GM18526 (cell line): Measurements from ENCODE around the gene CAMLG.

Experiments used
- POLR2A ChIP-seq: IDR thresholded peaks from 3 replicates; pipeline ENCODE4 v1.6.1; 2011; ENCODE audit not compliant: insufficient read length; ENCODE audit errors: extremely low read depth

Gene CAMLG

DNA sequence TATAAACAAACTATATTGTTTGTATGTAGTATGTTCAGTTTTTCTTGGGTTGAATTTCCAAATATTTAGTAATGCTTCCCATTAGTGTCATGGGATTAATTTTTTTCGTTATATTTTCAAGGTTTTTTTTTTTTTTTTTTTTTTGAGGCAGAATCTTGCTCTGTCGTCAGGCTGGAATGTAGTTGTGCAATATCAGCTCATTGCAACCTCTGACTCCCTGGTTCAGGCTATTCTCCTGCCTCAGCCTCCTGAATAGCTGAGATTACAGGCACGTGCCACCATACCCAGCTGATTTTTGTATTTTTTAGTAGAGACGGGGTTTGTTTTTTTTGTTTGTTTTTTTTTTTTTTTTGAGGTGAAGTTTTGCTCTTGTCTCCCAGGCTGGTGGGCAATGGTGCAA lies 30.9 kb downstream of the CAMLG start:
- no peak for TF ChIP-seq POLR2A

DNA sequence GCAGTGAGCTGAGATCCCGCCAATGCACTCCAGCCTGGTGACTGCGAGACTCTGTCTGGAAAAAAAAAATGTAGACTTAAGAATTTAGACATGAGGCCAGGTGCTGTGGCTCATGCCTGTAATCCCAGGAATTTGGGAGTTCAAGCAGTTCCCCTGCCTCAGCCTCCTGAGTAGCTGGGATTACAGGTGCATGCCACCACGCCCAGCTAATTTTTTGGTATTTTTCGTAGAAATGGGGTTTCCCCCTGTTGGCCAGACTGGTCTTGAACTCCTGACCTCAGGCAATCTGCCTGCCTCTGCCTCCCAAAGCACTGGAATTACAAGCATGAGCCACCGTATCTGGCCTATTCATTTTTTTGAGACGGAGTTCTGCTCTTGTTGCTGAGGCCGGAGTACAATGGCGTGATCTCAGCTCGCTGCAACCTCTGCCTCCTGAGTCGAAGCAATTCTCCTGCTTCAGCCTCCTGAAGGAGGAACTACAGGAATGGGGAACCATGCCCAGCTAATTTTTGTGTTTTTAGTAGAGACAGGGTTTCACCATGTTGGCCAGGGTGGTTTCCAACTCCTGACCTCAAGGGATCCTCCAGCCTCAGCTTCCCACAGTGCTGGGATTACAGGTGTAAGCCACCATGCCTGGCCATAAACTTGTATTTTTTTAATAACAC lies 34.2 kb downstream of the CAMLG start:
- TF ChIP-seq POLR2A = no peak

DNA sequence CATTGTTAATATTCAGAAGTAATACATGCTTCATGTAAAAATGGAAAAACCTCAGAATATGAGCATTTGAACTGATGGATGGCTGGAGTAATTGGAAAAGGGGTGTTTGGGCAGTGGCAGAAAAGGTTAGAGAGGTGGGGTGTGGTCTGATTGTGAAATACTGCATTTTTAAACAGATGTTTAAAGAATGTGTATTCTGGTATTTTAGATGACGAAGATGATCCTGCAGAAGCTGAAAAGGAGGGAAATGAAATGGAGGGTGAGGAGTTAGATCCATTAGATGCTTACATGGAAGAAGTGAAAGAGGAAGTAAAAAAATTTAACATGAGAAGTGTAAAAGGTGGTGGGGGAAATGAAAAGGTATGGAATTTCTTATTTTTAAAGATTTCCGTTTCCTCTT lies 39.0 kb downstream of the CAMLG start:
- TF ChIP-seq POLR2A = no peak

DNA sequence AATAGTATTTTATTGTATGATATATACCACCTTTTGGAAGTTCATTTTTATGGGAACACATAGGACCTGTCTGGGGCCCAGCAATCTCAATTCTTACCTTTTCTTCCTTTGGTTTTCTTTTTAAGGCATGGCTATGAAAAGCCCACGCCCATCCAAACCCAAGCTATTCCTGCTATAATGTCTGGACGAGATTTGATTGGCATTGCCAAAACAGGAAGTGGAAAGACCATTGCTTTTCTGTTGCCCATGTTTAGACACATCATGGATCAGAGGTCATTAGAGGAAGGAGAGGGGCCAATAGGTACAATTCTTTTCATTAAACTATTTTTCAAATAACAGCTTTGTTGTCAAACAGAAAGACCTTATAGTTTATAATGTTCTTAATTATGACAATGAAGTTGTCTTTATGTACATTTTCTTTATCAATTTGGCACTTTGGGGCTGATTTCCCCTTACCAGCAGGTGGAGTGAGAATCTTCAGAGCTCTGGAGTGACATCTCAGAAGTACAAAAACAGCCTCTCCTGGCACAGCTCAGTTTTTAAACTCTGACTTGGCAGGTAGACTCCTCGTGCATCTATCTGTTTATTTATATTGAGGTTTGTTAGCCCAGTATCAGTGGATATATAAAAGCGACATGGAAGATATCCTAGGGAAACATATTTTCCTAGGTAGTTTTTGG lies 46.0 kb downstream of the CAMLG start:
- TF ChIP-seq POLR2A = no peak

DNA sequence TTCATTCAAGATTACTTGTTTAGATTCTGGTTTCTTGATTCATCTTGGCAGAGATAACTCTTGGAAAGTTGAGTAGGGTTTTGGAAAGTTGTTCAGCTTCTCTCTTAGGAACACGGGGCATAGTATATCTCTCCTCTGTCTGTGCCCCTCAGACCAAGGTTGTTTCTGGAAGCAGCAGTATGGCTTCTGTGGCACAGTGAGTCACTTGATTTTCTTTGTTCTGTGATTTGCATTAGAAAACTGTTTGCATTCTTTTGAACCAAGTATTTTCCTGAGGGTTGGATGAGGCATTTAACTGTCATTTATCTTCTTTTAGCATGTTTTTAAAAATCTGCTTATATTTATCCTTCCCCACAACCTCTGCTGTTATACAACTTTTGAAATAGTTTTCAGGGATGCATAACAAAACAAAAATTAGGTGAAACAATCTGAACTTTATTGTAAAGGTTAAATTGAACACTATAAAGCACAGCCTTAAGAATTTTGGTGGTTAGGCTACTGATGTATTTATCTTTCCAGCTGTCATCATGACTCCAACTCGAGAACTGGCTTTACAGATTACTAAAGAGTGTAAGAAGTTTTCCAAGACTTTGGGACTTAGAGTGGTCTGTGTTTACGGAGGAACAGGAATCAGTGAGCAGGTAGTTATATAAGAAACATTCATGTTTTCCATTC lies 46.7 kb downstream of the CAMLG start:
- no peak for TF ChIP-seq POLR2A

DNA sequence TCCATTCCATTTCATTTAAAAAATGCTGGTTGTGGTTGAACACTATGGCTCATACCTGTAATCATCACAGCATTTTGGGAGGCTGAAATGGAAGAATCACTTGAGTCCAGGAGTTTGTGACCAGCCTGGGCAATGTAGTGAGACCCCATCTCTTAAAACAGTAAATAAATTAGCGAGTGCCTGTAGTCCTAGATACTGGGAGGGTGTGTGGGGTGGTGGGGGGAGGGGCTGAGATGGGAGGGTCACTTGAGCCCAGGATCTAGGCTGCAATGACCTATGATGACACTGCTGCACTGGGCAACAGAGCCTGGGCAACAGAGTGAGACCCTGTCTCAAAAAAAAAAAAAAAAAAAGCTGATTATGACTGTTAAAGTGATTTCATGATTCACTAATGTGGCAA lies 49.3 kb downstream of the CAMLG start:
- TF ChIP-seq POLR2A = no peak

DNA sequence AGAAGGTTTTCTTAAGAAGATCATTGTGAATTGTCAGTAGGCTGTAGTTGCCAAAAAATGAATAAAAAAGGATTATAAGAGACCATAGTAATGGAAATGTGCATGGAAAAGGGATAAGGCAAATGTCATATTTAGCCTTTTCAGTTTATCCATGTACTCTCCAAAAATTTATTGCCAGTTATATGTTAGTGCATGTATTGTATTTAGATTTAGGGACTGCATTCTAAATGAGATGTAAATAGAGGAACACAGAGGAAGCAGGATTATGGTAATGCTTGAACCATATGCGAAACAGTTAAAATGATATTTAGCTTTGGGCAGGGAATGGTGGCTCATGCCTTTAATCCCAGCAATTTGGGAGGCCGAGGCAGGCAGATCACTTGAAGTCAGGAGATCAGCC lies 53.2 kb downstream of the CAMLG start:
- TF ChIP-seq POLR2A = no peak

DNA sequence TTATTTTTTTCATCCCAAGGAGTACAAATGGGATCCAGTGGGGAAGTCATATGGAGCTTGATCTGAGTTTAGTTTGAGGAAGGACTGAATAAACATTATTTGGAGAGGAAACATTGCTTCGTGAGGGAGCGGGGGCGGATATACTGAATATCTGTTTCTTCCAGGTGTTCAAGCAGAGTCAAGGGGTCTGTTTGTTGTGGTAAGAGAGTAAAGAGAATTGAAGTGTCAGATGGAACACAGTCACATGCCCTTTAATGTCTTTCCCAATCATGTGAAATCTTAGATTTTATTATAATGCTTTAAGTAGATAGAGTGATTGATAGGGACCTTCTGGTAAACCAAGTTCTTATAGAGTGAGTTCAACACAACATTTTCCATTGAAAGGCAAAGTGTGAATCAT lies 53.9 kb downstream of the CAMLG start:
- no peak for TF ChIP-seq POLR2A

DNA sequence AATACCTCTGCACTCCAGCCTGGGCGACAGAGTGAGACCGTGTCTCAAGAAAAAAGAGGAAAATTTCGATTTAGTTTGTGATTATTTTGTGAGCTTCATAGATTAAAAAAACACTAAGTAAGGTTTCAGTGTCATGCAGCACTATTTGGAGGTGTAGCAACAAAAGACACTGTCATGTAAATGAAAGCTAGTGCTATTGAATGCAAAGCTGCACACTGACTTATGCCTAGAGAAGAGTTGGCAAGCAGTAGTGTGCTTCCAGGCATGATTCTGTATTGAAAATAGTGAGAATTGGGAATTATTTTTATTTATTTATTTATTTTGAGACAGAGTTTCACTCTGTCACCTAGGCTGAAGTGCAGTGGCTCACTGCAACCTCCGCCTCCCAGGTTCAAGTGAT lies 54.8 kb downstream of the CAMLG start:
- no peak for TF ChIP-seq POLR2A

DNA sequence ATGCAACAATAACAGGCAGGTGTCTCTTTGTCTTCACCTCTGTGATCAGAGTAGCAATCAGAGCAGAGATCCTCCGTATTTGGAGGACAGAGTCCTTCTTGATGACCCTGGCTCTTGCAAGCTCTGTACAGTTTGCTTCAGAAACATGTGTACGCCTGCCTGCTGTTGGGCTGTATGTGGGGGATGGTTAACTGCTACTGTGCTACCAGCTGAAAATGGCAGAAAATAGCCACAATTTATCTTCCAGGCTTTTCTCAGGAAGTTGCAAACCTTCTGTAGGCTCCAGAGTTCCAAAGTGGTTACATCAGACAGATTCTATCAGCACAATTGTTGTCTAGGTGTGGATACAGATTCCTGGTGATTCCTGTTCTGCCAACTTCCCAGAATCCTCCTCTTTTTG lies 55.7 kb downstream of the CAMLG start:
- no peak for TF ChIP-seq POLR2A

DNA sequence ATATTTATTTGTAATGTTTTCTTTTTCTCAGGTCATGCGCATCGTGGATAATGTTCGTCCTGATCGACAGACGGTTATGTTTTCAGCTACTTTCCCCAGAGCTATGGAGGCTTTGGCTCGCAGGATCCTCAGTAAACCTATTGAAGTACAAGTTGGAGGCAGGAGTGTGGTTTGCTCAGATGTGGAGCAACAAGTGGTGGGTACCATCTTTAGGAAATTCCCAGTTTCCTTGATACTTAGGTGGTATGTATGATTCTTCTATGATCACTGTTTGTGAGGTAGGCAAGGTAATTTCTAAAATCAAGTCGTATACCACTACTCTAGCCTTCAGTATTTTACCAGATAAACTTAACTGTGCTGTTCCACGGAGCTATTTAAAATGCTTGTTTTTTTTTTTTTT lies 56.5 kb downstream of the CAMLG start:
- no peak for TF ChIP-seq POLR2A

DNA sequence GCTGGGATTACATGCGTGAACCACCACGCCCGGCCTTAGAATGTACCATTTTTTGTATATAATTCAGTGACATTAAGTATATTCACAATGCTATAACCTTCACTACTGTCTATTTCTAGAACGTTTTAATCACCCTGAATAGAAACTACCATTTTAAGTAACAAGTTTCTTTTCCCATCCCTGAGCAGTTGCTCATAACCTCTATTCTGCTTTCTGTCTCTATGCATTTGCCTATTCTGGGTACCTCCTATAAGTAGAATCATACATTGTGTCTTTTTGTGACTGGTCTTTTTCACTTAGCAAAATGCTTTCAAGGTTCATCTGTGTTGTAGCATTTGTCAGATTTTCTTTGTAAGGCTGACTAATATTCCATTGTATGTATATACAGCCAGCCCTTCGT lies 60.1 kb downstream of the CAMLG start:
- TF ChIP-seq POLR2A = no peak
